ENCODE results near the gene GRIA4.

GRIA4 gene

GRCh38 chr11:105713696-105714095 lies 103.8 kb downstream of the GRIA4 start:
- no peak for TF ChIP-seq POLR2A (IDR thresholded peaks at IDR 0.05; ENCODE audit: low read depth, low read length)
- no peak for FAIRE-seq
- DNase-seq (ENCODE audit: insufficient read length, low spot score): no peak

- no peak for FAIRE-seq
- no peak for TF ChIP-seq POLR2A (IDR thresholded peaks at IDR 0.05; ENCODE audit: low read depth, low read length)
- DNase-seq (ENCODE audit: insufficient read length, low spot score): no peak
Measured at GRCh38 chr11:105718641-105719040, 108.8 kb downstream of the GRIA4 start.

- peak; percentile 3 for DNase-seq (ENCODE audit: insufficient read length, low spot score)
Measured at GRCh38 chr11:105719073-105719822, 109.4 kb downstream of the GRIA4 start.

GRCh38 chr11:105720096-105720495 lies 110.2 kb downstream of the GRIA4 start:
- DNase-seq (ENCODE audit: insufficient read length, low spot score) (no peak), FAIRE-seq (no peak)
- no peak for TF ChIP-seq POLR2A (IDR thresholded peaks at IDR 0.05; ENCODE audit: low read depth, low read length)

More at GRCh38 chr11:105719073-105719822, 109.4 kb downstream of the GRIA4 start:
- peak; percentile 74 for FAIRE-seq
- TF ChIP-seq POLR2A (IDR thresholded peaks at IDR 0.05; ENCODE audit: low read depth, low read length): no peak

- no peak for TF ChIP-seq POLR2A (IDR thresholded peaks at IDR 0.05; ENCODE audit: low read depth, low read length)
- DNase-seq (ENCODE audit: insufficient read length, low spot score): no peak
- FAIRE-seq: no peak
Measured at GRCh38 chr11:105723269-105723668, 113.4 kb downstream of the GRIA4 start.

- no peak for FAIRE-seq
- TF ChIP-seq POLR2A (IDR thresholded peaks at IDR 0.05; ENCODE audit: low read depth, low read length): no peak
Measured at GRCh38 chr11:105732611-105733010, 122.7 kb downstream of the GRIA4 start.

GRCh38 chr11:105734426-105734825 lies 124.6 kb downstream of the GRIA4 start:
- FAIRE-seq (no peak), DNase-seq (ENCODE audit: insufficient read length, low spot score) (no peak)
- no peak for TF ChIP-seq POLR2A (IDR thresholded peaks at IDR 0.05; ENCODE audit: low read depth, low read length)

More at GRCh38 chr11:105732611-105733010, 122.7 kb downstream of the GRIA4 start:
- no peak for DNase-seq (ENCODE audit: insufficient read length, low spot score)

- TF ChIP-seq POLR2A (IDR thresholded peaks at IDR 0.05; ENCODE audit: low read depth, low read length): no peak
- no peak for FAIRE-seq
- DNase-seq (ENCODE audit: insufficient read length, low spot score): no peak
Measured at GRCh38 chr11:105738251-105738650, 128.4 kb downstream of the GRIA4 start.

- TF ChIP-seq POLR2A (IDR thresholded peaks at IDR 0.05; ENCODE audit: low read depth, low read length): no peak
- DNase-seq (ENCODE audit: insufficient read length, low spot score): no peak
- FAIRE-seq: no peak
Measured at GRCh38 chr11:105738986-105739795, 129.3 kb downstream of the GRIA4 start.

GRCh38 chr11:105740164-105740903 lies 130.5 kb downstream of the GRIA4 start:
- FAIRE-seq (no peak), DNase-seq (ENCODE audit: insufficient read length, low spot score) (no peak)
- TF ChIP-seq POLR2A (IDR thresholded peaks at IDR 0.05; ENCODE audit: low read depth, low read length): no peak

- TF ChIP-seq POLR2A (IDR thresholded peaks at IDR 0.05; ENCODE audit: low read depth, low read length): no peak
- no peak for DNase-seq (ENCODE audit: insufficient read length, low spot score)
- no peak for FAIRE-seq
Measured at GRCh38 chr11:105741488-105742020, 131.7 kb downstream of the GRIA4 start.

- no peak for FAIRE-seq
- TF ChIP-seq POLR2A (IDR thresholded peaks at IDR 0.05; ENCODE audit: low read depth, low read length): no peak
- no peak for DNase-seq (ENCODE audit: insufficient read length, low spot score)
Measured at GRCh38 chr11:105754260-105754659, 144.4 kb downstream of the GRIA4 start.

GRCh38 chr11:105754716-105755115 lies 144.8 kb downstream of the GRIA4 start:
- no peak for TF ChIP-seq POLR2A (IDR thresholded peaks at IDR 0.05; ENCODE audit: low read depth, low read length)
- FAIRE-seq (no peak), DNase-seq (ENCODE audit: insufficient read length, low spot score) (no peak)

- DNase-seq (ENCODE audit: insufficient read length, low spot score) (no peak), FAIRE-seq (no peak)
- TF ChIP-seq POLR2A (IDR thresholded peaks at IDR 0.05; ENCODE audit: low read depth, low read length): no peak
Measured at GRCh38 chr11:105757107-105757506, 147.2 kb downstream of the GRIA4 start.
